A549 treated with CORT108297 at 1 μM for 4 hours (cell line): Measurements from ENCODE around the gene CRNN. TPM values are rescaled to one million over a fixed set of nuclear protein-coding genes. Genes with fewer than 3 reads are reported as not detected.

Source experiments
- total RNA-seq: library from RNA; stranded (reverse); fragments of 200-300 nt; extraction: Qiagen RNA extraction; gene quantifications from 5 replicates; pipeline ENCODE4 v1.2.3, GENCODE V29; 2022

The CRNN gene
- total RNA-seq, result not detected in 5 replicates

DNA sequence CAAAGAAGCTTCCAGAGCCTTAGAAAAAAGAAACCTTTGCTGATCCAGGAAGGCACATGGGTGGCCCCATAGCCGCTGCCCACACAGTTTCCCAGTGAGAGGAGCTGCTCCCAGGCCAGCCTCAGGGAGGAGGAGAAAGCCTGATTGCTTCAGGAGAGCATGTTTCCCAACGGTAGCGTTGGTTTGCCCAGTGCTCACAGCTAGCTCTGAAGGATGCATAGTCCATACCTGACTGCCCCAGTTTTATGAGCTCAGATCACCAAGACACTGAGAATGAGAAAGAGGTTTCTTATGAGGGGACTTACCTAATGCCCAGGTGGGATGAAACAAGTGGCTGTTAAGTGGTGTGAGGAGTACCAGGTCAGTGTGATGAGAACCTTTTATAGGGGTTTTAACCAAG, at the start of gene CRNN:
Gene CRNN, minus strand, starts transcription at position 355 of the 400 bp plus-strand sequence. CDS start 2,030 bp downstream, outside the sequence.

DNA sequence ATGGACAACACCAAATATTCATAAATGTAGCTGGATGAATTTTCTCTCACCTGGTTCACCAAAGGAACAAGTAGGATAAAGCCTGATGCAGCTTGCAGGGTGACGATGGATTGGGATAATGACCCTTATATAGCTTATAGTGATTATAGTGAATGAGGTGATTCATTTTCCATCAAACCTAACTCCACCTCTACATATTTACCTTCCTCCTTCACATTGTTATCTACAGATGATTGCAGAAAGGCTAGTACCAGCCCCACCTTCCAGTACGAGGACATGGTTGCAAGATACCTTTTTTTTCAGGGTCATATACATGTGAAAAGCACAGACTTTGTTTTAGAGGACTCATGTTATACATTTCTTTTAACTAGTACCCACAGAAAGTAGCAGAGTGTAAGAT, 54.2 kb downstream of the CRNN start, which contains the start of gene FLG2:
Gene FLG2, minus strand, starts transcription at position 101 of the 400 bp plus-strand sequence. CDS start 1,122 bp downstream, outside the sequence.

Other genes with a start within 250 kb of the CRNN start
- gene HRNR, start 190.1 kb downstream of the CRNN start, total RNA-seq, result not detected in 5 replicates
- gene FLG, start 89.0 kb downstream of the CRNN start, total RNA-seq, result 0.01 TPM in 2 of 5 replicates, not detected in the others
- gene FLG2, start 54.3 kb downstream of the CRNN start, total RNA-seq, result not detected in 5 replicates
- not detected in 5 replicates for gene LCE5A, start 96.5 kb upstream of the CRNN start, total RNA-seq
- 0.17 to 0.49 TPM (median 0.36 TPM) in 5 replicates for gene CRCT1, start 100.2 kb upstream of the CRNN start, total RNA-seq
- 0.16 to 0.17 TPM in 2 of 5 replicates, not detected in the others for gene LCE3E, start 152.5 kb upstream of the CRNN start, total RNA-seq
- 0.44 to 1.3 TPM (median 0.64 TPM) in 5 replicates for gene LCE3D, start 166.3 kb upstream of the CRNN start, total RNA-seq
- gene LCE3C, start 186.0 kb upstream of the CRNN start, total RNA-seq, result not detected in 5 replicates
- gene LCE3B, start 199.5 kb upstream of the CRNN start, total RNA-seq, result not detected in 5 replicates
- gene LCE3A, start 208.8 kb upstream of the CRNN start, total RNA-seq, result not detected in 5 replicates
- not detected in 5 replicates for gene LCE2D, start 249.1 kb upstream of the CRNN start, total RNA-seq